ENCODE data around the gene OPTN. TPM values are rescaled to one million over a fixed set of nuclear protein-coding genes. Genes with fewer than 3 reads are reported as not detected.

OPTN gene
- total and polyA plus RNA-seq, 10 of the 15 experiments (the other 5 are each of a cell fraction or from before 2014, with no cell fraction given): 15.2 to 42.4 (median 25.5) TPM

DNA sequence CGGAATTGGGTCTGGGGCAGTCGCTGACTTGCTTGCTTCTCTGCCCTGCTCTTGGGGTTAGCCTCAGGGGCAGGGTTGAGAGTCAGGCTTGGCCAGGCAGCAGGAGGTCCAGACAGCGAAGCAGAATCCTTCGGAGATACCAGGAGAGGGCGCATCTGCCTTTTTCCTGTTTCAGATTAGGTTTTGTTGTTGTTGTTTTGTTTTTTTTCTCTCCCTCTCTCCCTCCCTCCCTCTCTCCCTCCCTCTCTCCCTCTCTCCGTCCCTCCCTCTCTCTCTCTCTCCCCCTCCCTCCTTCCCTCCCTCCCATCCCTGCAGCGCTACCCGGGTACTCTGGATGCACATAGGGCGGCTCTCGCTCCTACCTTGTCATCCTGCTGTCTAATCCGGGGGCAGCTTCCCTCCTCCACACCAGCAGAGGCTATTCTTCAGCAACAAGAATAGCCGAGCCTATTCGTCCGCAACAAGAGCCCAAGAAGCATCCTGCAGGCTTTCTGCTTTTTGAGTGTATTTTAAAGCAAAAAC is 758 bp upstream of the OPTN start:
- intact Hi-C loops (cut with micrococcal nuclease; ENCODE audit: unreplicated experiment) (no loop called here), in situ Hi-C loops (cut with MboI) (no loop called here)
- peak overlapping the region; percentile 73 for H3K4me2 ChIP-seq (ENCODE audit: control insufficient read depth, insufficient read depth)
- RAD21 ChIA-PET (ENCODE audit: unreplicated experiment): interaction anchor here (0.6 to 1.4 kb wide), 9 partner anchors 16 to 884 kb away, joined by 3 to 6 read pairs (median 3); no protein-coding TSS in a partner anchor
- H3K27ac ChIP-seq (ENCODE audit: control insufficient read depth, insufficient read depth): peak overlapping the region; percentile 22; the same call in 1 of the 2 replicates
- POLR2A ChIA-PET: interaction anchor here (0.6 to 1.0 kb wide), 2 partner anchors 203 to 317 kb away, joined by 3 to 4 read pairs; no protein-coding TSS in a partner anchor
- peaks cover 8% of the 10 kb centered on the region for H3K4me1 ChIP-seq (ENCODE audit: control insufficient read depth, insufficient read depth, low read length)
- CTCF ChIA-PET: interaction anchor here (0.7 to 2.3 kb wide), 15 partner anchors 10 to 933 kb away, joined by 3 to 19 read pairs (median 3); partner anchors contain the start of gene PHYH
- ATAC-seq (peak; percentile 65), DNase-seq (ENCODE audit: low read depth, low spot score) (no peak), FAIRE-seq (peak; percentile 82)
- H3K9me3 ChIP-seq (replicated peaks; ENCODE audit: control insufficient read depth, insufficient read depth, low read length): no peaks in the 10 kb centered on the region
- H3K36me3 ChIP-seq (ENCODE audit: control insufficient read depth in 2 of 2, insufficient read depth in 2 of 2, low read length in 1 of 2): no peaks in the 10 kb centered on the region
- WGBS (ENCODE audit: insufficient coverage, insufficient replicate concordance, low lambda C conversion rate, missing lambda C conversion rate): 2% methylated on average over 12 of the region's 14 CpGs
- SMC1A ChIA-PET (ENCODE audit: uncharacterized antibody, unreplicated experiment): interaction anchor here (1.0 to 1.3 kb wide), 4 partner anchors 62 to 490 kb away, joined by 3 to 4 read pairs (median 3); partner anchors contain the start of genes MCM10 and PHYH
- peak overlapping the region; percentile 98 for H3K4me3 ChIP-seq
- H2AFZ ChIP-seq (ENCODE audit: control insufficient read depth, low read depth, low read length): peak overlapping the region; percentile 54
- H3K27me3 ChIP-seq (replicated peaks in 1 of 2; ENCODE audit: control insufficient read depth in 2 of 2, insufficient read depth in 2 of 2, low read length in 1 of 2): no peaks in the 10 kb centered on the region
- no TSS peak for BruUV-seq (replicated peaks)
- peaks cover 19% of the 10 kb centered on the region for H3K79me2 ChIP-seq (ENCODE audit: control insufficient read depth, insufficient read depth, low read length)
- peak overlapping the region; percentile 14; the same call in 1 of the 2 replicates for H3K9ac ChIP-seq (ENCODE audit: control insufficient read depth, insufficient read depth, low read length)
- H4K20me1 ChIP-seq (ENCODE audit: control insufficient read depth, insufficient read depth): no peaks in the 10 kb centered on the region
- TF ChIP-seq TARDBP (IDR thresholded peaks at IDR 0.05; ENCODE audit: borderline replicate concordance): no peak
- no peak for TF ChIP-seq NFXL1 (IDR thresholded peaks at IDR 0.05; ENCODE audit: borderline replicate concordance)
- no peak for TF ChIP-seq HDAC6 (IDR thresholded peaks at IDR 0.05; ENCODE audit: unreplicated experiment)
- TF ChIP-seq TCF3 (IDR thresholded peaks at IDR 0.05; ENCODE audit: borderline replicate concordance, insufficient read depth, low read depth, low read length): no peak
- TF ChIP-seq FOXK2 (IDR thresholded peaks at IDR 0.05): 0 out of 2 replicates have a peak, but pooled peaks have one; percentile 35
- TF ChIP-seq CBX5 (IDR thresholded peaks at IDR 0.05; ENCODE audit: low read depth): no peak
- no peak; the same call in 1 of the 2 replicates for TF ChIP-seq ZNF207 (IDR thresholded peaks at IDR 0.05; ENCODE audit: borderline replicate concordance)
- no peak for TF ChIP-seq KDM1A (IDR thresholded peaks at IDR 0.05; ENCODE audit: borderline replicate concordance)
- TF ChIP-seq RAD21 (IDR thresholded peaks at IDR 0.05; ENCODE audit: insufficient read depth, low read depth, low read length): peak; percentile 36; the same call in 1 of the 2 replicates
- TF ChIP-seq RUNX3 (IDR thresholded peaks at IDR 0.05; ENCODE audit: low read length): no peak
- TF ChIP-seq, protein P1, sequence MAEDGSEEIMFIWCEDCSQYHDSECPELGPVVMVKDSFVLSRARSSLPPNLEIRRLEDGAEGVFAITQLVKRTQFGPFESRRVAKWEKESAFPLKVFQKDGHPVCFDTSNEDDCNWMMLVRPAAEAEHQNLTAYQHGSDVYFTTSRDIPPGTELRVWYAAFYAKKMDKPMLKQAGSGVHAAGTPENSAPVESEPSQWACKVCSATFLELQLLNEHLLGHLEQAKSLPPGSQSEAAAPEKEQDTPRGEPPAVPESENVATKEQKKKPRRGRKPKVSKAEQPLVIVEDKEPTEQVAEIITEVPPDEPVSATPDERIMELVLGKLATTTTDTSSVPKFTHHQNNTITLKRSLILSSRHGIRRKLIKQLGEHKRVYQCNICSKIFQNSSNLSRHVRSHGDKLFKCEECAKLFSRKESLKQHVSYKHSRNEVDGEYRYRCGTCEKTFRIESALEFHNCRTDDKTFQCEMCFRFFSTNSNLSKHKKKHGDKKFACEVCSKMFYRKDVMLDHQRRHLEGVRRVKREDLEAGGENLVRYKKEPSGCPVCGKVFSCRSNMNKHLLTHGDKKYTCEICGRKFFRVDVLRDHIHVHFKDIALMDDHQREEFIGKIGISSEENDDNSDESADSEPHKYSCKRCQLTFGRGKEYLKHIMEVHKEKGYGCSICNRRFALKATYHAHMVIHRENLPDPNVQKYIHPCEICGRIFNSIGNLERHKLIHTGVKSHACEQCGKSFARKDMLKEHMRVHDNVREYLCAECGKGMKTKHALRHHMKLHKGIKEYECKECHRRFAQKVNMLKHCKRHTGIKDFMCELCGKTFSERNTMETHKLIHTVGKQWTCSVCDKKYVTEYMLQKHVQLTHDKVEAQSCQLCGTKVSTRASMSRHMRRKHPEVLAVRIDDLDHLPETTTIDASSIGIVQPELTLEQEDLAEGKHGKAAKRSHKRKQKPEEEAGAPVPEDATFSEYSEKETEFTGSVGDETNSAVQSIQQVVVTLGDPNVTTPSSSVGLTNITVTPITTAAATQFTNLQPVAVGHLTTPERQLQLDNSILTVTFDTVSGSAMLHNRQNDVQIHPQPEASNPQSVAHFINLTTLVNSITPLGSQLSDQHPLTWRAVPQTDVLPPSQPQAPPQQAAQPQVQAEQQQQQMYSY (CRISPR knock-in tag; IDR thresholded peaks at IDR 0.05): no peak
- TF ChIP-seq POLR2AphosphoS2 (IDR thresholded peaks at IDR 0.05; ENCODE audit: low read depth, low read length): no peak
- TF ChIP-seq NR2C1 (IDR thresholded peaks at IDR 0.05): no peak
- no peak for TF ChIP-seq JUND (IDR thresholded peaks at IDR 0.05; ENCODE audit: low read depth, low read length)
- TF ChIP-seq MTA2 (IDR thresholded peaks at IDR 0.05; ENCODE audit: low read depth): no peak
- no peak for TF ChIP-seq SP1 (IDR thresholded peaks at IDR 0.05; ENCODE audit: low read depth, low read length)
- TF ChIP-seq LARP7 (IDR thresholded peaks at IDR 0.05): no peak
- TF ChIP-seq PAX5 (IDR thresholded peaks at IDR 0.05; ENCODE audit: borderline replicate concordance, low read depth, low read length): no peak
- 0 out of 2 replicates have a peak, but pooled peaks have one; percentile 6 for TF ChIP-seq RCOR1 (conservative IDR thresholded peaks at IDR 0.05; ENCODE audit: low read depth, low read length)
- 0 out of 2 replicates have a peak, but pooled peaks have one; percentile 49 for TF ChIP-seq NBN (IDR thresholded peaks at IDR 0.05)
- TF ChIP-seq, protein P2, sequence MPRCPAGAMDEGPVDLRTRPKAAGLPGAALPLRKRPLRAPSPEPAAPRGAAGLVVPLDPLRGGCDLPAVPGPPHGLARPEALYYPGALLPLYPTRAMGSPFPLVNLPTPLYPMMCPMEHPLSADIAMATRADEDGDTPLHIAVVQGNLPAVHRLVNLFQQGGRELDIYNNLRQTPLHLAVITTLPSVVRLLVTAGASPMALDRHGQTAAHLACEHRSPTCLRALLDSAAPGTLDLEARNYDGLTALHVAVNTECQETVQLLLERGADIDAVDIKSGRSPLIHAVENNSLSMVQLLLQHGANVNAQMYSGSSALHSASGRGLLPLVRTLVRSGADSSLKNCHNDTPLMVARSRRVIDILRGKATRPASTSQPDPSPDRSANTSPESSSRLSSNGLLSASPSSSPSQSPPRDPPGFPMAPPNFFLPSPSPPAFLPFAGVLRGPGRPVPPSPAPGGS (IDR thresholded peaks at IDR 0.05; ENCODE audit: borderline replicate concordance, insufficient read depth, low read depth, low read length, poor library complexity, severe bottlenecking): no peak
- no peak for TF ChIP-seq SIX5 (IDR thresholded peaks at IDR 0.05; ENCODE audit: low read depth, low read length, severe bottlenecking)
